Activated gamma-delta T cell (primary cell): Measurements from ENCODE around the gene HBEGF.

ENCODE experiments used
- DNase-seq: peaks from one replicate; lab custom pipeline; 2025; lab: John Stamatoyannopoulos, UW

The HBEGF gene

GRCh38 chr5:140336388-140336787 lies 10.0 kb downstream of the HBEGF start:
- DNase-seq = no peak

GRCh38 chr5:140331638-140332037 lies 14.8 kb downstream of the HBEGF start:
- DNase-seq = no peak

DNA sequence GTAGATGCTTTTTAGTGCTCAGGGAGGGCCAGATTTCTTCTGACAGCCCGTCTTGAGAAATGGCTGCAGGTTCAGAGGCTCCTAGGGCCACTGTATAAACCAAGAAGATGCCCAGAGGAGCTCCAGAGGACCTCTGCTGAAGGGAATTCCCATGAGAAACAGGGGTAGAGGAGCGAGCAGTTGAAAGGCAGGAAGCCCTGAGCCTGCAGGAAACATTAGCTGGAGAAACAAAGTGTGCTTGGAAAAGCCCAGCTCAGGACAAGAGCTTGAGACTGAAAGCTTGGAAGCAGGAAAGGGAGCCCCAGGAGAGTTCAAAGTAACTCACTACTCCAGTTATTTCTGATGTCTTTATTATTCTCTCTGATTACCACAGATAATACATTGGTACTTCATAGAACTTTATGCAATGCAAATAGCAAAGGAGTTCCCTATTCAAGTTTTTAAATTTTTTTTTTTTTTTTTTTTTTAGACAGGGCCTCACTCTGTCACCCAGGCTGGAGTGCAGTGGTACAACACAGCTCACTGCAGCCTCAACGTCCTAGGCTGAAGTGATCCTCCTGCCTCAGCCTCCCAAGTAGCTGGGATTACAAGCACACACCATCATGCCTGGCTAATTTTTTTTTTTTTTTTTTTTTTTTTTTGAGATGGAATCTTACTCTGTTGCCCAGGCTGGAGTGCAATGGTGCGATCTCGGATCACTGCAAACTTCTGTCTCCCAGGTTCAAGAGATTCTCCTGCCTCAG lies 16.5 kb downstream of the HBEGF start:
- no peak for DNase-seq

DNA sequence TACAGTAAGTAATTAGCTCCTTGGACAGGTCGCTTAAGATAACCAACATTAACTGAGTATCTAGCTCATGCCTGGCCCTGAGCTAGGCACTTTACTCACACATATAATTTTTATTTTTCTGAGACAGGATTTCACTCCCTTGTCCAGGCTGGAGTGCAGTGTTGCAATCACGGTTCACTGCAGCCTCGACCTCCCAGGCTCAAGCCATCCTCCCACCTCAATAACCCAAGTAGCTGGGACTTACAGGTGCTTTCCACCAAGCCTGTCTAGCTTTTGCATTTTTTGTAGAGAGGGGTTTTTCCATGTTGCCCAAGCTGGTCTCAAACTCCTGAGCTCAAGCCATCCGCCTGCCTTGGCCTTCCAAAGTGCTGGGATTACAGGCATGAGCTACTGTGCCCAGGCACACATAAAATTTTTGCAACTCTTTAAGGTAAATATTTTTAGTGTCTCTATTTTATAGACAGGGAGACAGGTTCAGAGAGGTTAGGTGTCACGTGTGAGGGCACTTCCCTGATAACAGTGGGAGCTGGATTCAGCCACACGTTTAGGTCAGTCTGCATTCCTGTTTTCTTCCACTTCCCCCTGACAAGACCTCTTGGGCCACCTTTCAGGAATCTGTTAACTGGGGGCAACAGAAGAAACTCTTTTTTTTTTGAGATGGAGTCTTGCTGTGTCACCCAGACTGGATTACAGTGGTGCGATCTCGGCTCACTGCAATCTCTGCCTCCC lies 18.2 kb downstream of the HBEGF start:
- no peak for DNase-seq

DNA sequence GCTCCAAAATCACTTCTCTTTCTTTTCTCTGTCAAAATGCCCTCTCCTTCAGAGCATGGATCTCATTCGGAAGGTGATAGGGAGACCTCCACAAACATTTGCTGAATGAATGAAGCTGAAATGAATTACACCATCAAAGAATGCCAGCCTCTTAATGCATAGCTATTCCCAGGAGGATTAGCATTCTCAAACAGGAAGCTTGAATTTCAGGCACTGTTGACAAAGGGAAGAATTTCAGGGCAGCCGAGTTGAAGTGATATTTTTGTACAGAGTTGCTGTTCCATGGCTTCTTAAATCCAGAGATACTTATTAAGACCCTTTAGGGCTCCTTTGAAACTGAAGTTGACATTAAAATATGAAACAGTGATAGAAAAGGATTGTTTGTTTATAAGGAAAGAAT lies 18.8 kb downstream of the HBEGF start:
- DNase-seq = no peak

- DNase-seq = no peak
These were observed 20.9 kb downstream of the HBEGF start for GRCh38 chr5:140325486-140325885.

DNA sequence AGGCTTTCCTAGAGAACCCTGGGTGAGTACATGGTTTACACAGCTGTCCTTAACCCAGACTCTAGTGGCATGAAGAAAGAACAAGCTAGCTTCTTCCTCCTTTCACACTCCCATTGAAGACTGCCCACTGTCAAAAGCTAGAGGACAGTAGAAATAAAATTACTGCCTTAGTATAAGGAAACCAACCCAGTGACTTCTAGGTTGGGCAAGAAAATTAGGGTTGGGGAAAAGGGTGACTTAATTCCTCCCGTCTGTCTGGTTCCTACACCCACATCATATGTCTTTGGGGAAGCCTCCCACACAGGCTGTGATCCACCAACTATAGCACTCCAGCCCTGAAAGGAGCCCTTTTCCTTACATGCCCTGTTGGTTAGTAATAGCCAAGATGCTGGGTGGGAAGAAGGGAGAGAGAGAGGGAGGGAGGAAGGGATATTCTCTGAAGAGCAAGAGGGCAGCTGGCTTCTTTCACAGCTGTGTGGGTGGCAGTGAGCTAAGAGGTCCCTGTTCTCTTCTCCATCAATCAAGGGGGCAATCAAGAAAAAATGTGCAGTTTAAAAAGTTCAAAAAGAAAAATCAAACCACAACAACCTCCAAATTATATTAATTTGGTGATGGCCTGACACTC lies 21.7 kb downstream of the HBEGF start:
- DNase-seq = no peak

GRCh38 chr5:140324041-140324600 lies 22.3 kb downstream of the HBEGF start:
- no peak for DNase-seq

GRCh38 chr5:140322751-140323731 lies 23.4 kb downstream of the HBEGF start:
- no peak for DNase-seq

GRCh38 chr5:140321796-140322195 lies 24.6 kb downstream of the HBEGF start:
- DNase-seq = no peak

GRCh38 chr5:140319833-140320232 lies 26.6 kb downstream of the HBEGF start:
- no peak for DNase-seq

DNA sequence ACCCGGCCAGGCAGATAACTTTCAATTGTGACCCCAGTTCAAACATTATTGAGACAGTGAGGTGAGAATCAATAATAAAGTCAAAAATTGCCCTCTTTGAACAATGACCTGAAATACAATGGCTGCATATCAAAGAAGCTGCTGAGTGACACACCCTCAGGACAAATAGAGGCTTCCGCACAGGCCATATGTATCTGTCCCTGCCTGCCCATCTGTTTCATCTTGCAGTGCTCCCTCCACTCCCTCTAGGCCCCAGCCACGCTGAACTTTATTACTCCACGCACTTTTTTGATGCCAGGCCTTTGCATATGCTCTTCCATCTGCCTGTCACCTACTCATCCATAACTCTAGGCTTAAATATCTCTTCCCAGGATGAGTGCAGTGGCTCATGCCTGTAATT lies 27.6 kb downstream of the HBEGF start:
- DNase-seq = no peak

DNA sequence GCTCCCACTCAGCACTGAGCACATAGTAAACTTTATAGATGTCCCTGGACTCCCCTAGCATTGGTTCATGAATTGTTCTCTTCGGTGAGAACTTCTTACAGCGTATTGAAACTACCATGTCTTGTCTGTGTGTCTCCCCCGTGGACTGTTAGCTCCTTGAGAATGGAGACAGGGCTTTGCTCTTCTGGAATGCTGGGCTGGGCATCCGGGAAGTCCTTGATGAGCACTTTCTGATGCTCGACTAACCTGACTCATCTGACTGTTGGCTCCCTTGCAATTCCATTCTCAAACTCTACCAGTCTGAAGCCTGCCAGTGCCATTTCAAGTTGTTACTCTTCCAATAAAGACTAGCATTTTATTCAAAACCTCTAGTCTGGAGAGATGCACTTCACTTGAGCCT lies 28.5 kb downstream of the HBEGF start:
- no peak for DNase-seq

DNA sequence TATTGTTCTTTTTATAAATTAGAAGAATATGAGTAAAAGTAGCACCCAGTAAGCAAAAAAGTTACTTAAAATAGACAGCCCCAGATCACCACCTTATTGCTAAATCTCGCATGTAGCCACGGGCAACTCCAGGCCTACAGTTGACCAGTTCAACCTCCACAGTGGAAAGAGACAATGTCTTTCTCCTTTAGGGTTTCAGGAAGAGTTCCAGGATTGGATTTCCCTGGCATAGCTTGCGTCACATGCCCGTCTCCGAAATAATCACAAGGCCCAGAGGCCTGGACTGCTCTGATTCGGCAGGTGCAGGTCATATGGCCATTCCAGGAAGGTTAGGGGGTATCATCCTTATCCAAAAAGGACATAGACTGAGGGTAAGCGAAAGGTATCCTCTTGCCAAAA lies 33.6 kb downstream of the HBEGF start:
- DNase-seq = no peak

- DNase-seq = no peak
These were observed 34.2 kb downstream of the HBEGF start for GRCh38 chr5:140312067-140312790.

GRCh38 chr5:140311011-140311467 lies 35.4 kb downstream of the HBEGF start:
- DNase-seq = no peak

DNA sequence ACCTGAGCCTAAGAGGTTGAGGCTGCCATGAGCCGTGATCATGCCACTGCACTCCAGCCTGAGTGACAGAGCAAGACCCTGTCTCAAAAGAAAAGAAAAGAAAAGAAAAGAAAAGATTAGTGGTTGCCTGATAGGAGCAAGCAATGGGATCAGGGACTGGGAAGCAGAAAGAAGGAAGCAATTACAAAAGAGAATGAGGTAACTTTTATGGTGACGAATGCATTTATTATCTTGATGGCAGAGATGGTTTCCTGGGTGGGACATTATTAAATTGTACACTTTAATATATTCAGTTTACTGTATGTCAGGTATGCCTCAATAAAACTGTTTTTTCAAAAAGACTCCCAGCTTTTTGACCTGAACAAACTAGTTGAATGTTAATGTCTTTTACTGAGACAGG lies 36.0 kb downstream of the HBEGF start:
- DNase-seq = no peak

DNA sequence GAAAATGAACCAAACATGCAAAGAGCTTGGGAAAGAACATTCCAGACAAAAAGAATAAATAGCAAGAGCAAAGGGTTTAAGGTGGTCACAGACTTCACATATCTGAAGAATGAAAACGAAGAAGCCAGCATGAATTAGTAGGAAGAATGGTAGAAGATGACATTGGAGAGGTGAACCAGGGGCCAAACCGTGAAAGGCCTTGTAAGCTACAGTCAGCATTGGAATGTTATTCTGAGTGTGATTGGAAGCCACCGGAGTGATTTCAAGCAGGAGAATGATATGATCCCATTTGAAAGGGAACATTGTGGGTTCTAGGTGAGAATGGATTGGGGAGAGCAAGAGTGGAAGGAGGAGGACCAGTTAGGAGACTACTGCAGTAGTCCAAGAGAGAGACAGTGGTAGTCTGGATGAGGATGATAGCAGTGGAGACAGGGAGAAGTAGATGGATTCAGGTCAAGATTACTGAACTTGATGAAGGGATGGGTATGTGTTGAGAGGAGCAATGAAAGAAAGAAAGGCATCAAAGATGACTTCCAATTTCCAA lies 36.6 kb downstream of the HBEGF start:
- DNase-seq = no peak

DNA sequence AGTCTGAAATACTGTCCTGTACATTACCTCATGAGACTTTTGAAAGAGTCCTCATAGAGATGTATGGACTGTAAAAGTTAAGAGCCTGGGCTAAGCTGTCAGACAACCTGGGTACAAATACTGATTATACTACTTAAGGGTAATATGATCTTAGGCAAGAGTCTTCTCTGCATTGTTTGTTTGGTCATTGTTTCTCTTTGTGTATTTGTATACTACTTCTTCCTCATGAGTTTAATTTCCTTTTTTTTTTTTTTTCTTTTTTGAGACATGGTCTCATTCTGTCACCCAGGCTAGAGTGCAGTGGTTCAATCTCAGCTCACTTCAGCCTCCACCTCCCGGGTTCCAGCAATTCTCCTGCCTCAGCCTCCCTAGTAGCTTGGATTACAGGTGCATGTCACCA lies 40.9 kb downstream of the HBEGF start:
- DNase-seq = no peak

GRCh38 chr5:140303966-140304365 lies 42.4 kb downstream of the HBEGF start:
- DNase-seq = no peak
